SK-N-SH treated with all-trans-retinoic acid at 6 μM for 48 hours (cell line): Measurements from ENCODE around the gene TXNDC16.

Source experiments
- CSDC2 ChIP-seq: fragments of 250-450 bp; sonication (Bioruptor Pico); IDR thresholded peaks from 2 replicates; pipeline ENCODE4 v1.5.0; 2020; ENCODE audit warnings: mild to moderate bottlenecking, moderate library complexity
- ZFP30 ChIP-seq: fragments of 450-650 bp; formaldehyde crosslinking; IDR thresholded peaks from 2 replicates; pipeline ENCODE4 v1.5.0; 2022; ENCODE audit warnings: mild to moderate bottlenecking, moderate library complexity
- ZNF8 ChIP-seq: fragments of 450-650 bp; formaldehyde crosslinking; IDR thresholded peaks from 2 replicates; pipeline ENCODE4 v1.5.0; 2020; ENCODE audit warnings: mild to moderate bottlenecking, moderate library complexity
- TF ChIP-seq, protein P1 (sequence below): fragments of 250-450 bp; sonication (Bioruptor Pico); IDR thresholded peaks from 2 replicates; pipeline ENCODE4 v1.8.0; 2020; ENCODE audit warnings: mild to moderate bottlenecking, moderate library complexity, borderline replicate concordance

DNA sequence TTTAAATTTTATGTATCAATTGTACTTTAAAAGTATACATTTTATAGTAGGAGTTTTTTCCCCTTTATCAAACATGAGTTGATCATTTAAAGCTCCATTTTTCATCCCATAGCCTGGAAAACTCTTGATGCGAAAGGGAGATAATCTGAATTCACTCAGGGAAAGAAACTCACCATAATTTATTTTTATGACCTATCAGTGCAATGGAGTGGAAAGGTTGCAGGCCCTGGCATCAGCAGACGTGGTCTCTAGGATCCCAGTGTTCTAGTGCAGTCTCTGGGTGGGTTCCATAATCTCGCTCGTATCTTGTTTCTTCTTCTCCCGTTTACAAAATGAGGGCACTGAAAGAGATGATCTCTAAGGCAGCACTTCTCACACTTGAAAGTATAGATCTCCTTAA is 153.2 kb downstream of the TXNDC16 start:
- TF ChIP-seq, protein P1, sequence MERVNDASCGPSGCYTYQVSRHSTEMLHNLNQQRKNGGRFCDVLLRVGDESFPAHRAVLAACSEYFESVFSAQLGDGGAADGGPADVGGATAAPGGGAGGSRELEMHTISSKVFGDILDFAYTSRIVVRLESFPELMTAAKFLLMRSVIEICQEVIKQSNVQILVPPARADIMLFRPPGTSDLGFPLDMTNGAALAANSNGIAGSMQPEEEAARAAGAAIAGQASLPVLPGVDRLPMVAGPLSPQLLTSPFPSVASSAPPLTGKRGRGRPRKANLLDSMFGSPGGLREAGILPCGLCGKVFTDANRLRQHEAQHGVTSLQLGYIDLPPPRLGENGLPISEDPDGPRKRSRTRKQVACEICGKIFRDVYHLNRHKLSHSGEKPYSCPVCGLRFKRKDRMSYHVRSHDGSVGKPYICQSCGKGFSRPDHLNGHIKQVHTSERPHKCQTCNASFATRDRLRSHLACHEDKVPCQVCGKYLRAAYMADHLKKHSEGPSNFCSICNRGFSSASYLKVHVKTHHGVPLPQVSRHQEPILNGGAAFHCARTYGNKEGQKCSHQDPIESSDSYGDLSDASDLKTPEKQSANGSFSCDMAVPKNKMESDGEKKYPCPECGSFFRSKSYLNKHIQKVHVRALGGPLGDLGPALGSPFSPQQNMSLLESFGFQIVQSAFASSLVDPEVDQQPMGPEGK (CRISPR knock-in tag) = no peak
- TF ChIP-seq ZFP30 (CRISPR knock-in tag) (no peak), CSDC2 (no peak), ZNF8 (CRISPR knock-in tag) (no peak)
